ENCODE data around the gene SGPP2.
"Not testable (repeated sequence)": the region's sequence is repeated elsewhere in the genome, so short reads cannot be mapped to it uniquely, and the experiment has no call there.

Gene SGPP2

GRCh38 chr2:222535477-222535876 is 111.1 kb downstream of the SGPP2 start:
- no peak for DNase-seq

- DNase-seq = no peak
These were observed 114.2 kb downstream of the SGPP2 start for GRCh38 chr2:222538535-222538934.

- DNase-seq = no peak
These were observed 120.3 kb downstream of the SGPP2 start for GRCh38 chr2:222544661-222545060.

- no peak for DNase-seq
These were observed 121.8 kb downstream of the SGPP2 start for GRCh38 chr2:222545823-222546795.

GRCh38 chr2:222547083-222547482 is 122.7 kb downstream of the SGPP2 start:
- no peak for DNase-seq

- DNase-seq = no peak
These were observed 124.6 kb downstream of the SGPP2 start for GRCh38 chr2:222548992-222549391.

GRCh38 chr2:222554517-222554916 is 130.2 kb downstream of the SGPP2 start:
- DNase-seq = no peak

GRCh38 chr2:222561151-222561550 is 136.8 kb downstream of the SGPP2 start:
- DNase-seq = no peak

- no peak for DNase-seq
These were observed 137.7 kb downstream of the SGPP2 start for GRCh38 chr2:222561817-222562645.

GRCh38 chr2:222563106-222563718 is 138.9 kb downstream of the SGPP2 start:
- DNase-seq = no peak

GRCh38 chr2:222563936-222564335 is 139.6 kb downstream of the SGPP2 start:
- DNase-seq = no peak

- DNase-seq = no peak
These were observed 141.9 kb downstream of the SGPP2 start for GRCh38 chr2:222566229-222566628.

- DNase-seq = no peak
These were observed 144.5 kb downstream of the SGPP2 start for GRCh38 chr2:222568865-222569264.

- no peak for DNase-seq
These were observed 145.5 kb downstream of the SGPP2 start for GRCh38 chr2:222569826-222570225.

GRCh38 chr2:222572264-222572721 is 147.9 kb downstream of the SGPP2 start:
- DNase-seq = no peak

- no peak for DNase-seq
These were observed 148.4 kb downstream of the SGPP2 start for GRCh38 chr2:222572751-222573174.

- no peak for DNase-seq
These were observed 151.3 kb downstream of the SGPP2 start for GRCh38 chr2:222575618-222576017.

GRCh38 chr2:222576171-222577081 is 152.1 kb downstream of the SGPP2 start:
- no peak for DNase-seq

- DNase-seq = no peak
These were observed 153.0 kb downstream of the SGPP2 start for GRCh38 chr2:222577341-222577740.

GRCh38 chr2:222582928-222583327 is 158.6 kb downstream of the SGPP2 start:
- DNase-seq = no peak

- not testable (repeated sequence) for DNase-seq
These were observed 160.2 kb downstream of the SGPP2 start for GRCh38 chr2:222584589-222584988.

GRCh38 chr2:222591661-222592060 is 167.3 kb downstream of the SGPP2 start:
- DNase-seq = no peak

All from activated gamma-delta T cell treated with Interleukin-2 at 50 U/mL for 16 hours (primary cell).